GM19351 (cell line): ENCODE measurements around the gene PLA2R1.

Source experiments
- ATAC-seq: cut with Tn5 transposase; IDR thresholded peaks from one replicate; pipeline ENCODE4 v1.9.1; 2021; ENCODE audit warnings: mild to moderate bottlenecking, moderate library complexity; ENCODE audit not compliant: unreplicated experiment

Gene PLA2R1

GRCh38 chr2:160033732-160034392, 28.6 kb downstream of the PLA2R1 start:
- ATAC-seq = no peak

- no peak for ATAC-seq
These were observed 33.2 kb downstream of the PLA2R1 start for GRCh38 chr2:160029270-160029628.

- ATAC-seq = no peak
These were observed 33.8 kb downstream of the PLA2R1 start for GRCh38 chr2:160028431-160029269.

GRCh38 chr2:160022162-160022561, 40.3 kb downstream of the PLA2R1 start:
- ATAC-seq = no peak

- no peak for ATAC-seq
These were observed 42.9 kb downstream of the PLA2R1 start for GRCh38 chr2:160019374-160020090.

- no peak for ATAC-seq
These were observed 46.7 kb downstream of the PLA2R1 start for GRCh38 chr2:160015746-160016145.

- ATAC-seq = no peak
These were observed 48.2 kb downstream of the PLA2R1 start for GRCh38 chr2:160014227-160014626.

GRCh38 chr2:160010361-160011145, 51.9 kb downstream of the PLA2R1 start:
- no peak for ATAC-seq

- ATAC-seq = no peak
These were observed 55.3 kb downstream of the PLA2R1 start for GRCh38 chr2:160007111-160007510.

GRCh38 chr2:160006475-160006874, 55.9 kb downstream of the PLA2R1 start:
- ATAC-seq = no peak

GRCh38 chr2:160005908-160006307, 56.5 kb downstream of the PLA2R1 start:
- ATAC-seq = no peak

- no peak for ATAC-seq
These were observed 56.9 kb downstream of the PLA2R1 start for GRCh38 chr2:160005476-160005875.

- ATAC-seq = no peak
These were observed 63.5 kb downstream of the PLA2R1 start for GRCh38 chr2:159998961-159999360.

GRCh38 chr2:159998243-159998642, 64.2 kb downstream of the PLA2R1 start:
- no peak for ATAC-seq

GRCh38 chr2:159996792-159997546, 65.4 kb downstream of the PLA2R1 start:
- no peak for ATAC-seq

GRCh38 chr2:159995038-159995437, 67.4 kb downstream of the PLA2R1 start:
- ATAC-seq = no peak

- no peak for ATAC-seq
These were observed 73.2 kb downstream of the PLA2R1 start for GRCh38 chr2:159989249-159989648.

GRCh38 chr2:159988412-159988970, 73.9 kb downstream of the PLA2R1 start:
- no peak for ATAC-seq

GRCh38 chr2:159987181-159987580, 75.2 kb downstream of the PLA2R1 start:
- ATAC-seq = no peak

GRCh38 chr2:159985656-159986055, 76.8 kb downstream of the PLA2R1 start:
- no peak for ATAC-seq
